GM19372 (cell line): ENCODE measurements around the gene FBXW11.

Experiments used
- ATAC-seq: cut with Tn5 transposase; IDR thresholded peaks from one replicate; pipeline ENCODE4 v1.9.1; 2021; ENCODE audit warnings: mild to moderate bottlenecking, low read depth, moderate library complexity; ENCODE audit not compliant: unreplicated experiment

The FBXW11 gene

DNA sequence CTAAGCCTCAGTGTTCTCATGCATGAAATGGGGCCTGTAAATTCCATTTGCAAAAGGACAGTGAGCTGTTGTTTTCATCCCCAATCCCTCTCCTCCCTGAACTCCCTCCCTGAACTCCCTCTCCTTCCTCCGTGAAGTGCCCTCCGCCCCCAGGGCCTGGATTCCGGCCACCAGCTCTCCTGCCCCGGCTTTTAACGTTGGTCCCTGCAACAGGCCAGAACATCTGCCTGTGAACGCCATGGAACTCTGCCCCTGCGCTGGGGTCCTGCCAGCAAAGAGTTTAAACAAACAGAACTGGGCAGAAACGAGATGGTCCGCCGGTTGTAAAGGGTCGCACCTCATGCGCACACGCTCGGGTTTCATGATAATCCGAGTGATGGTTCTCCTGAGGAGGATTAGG is 158.4 kb downstream of the FBXW11 start:
- no peak for ATAC-seq

DNA sequence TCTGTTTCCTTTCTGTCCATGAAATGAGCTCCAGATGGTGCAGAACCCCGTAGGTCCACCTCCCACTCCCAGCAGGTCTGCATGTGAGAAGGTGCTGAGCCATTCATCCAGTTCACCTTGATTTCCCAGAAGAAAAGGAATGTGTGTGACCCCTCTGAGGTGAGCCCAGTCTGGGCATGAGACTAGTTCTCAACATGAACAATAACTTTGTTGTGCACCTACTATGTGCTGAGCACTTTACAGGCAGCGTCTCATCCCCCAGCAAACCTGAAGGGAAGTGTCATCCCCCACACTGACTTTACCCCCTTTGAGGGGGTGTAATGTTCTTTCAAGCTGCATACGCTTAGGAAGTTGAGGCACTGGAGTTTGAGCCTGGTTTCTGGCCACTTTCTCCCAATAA is 159.4 kb downstream of the FBXW11 start:
- ATAC-seq, result no peak

DNA sequence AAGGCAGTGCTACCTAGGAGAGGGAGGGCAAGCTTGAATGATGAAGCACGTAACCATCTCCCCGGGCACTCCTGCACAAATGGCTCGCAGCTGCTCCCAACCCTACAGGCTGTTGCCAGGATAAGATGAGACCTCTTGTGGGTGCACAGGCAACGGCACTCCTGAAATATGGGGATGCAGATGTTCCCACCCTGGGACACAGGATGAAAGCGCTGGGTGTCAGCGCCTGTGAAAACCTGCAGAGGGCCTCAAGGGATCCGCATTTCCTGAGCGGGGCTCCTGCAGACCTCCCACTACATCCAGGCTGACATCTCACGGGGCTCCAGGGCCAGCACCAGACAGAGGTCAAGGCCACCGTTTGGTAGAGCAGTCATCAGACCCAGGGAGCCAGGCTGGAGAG is 160.1 kb downstream of the FBXW11 start:
- ATAC-seq, result no peak

GRCh38 chr5:171845857-171846256 is 160.6 kb downstream of the FBXW11 start:
- ATAC-seq, result no peak

DNA sequence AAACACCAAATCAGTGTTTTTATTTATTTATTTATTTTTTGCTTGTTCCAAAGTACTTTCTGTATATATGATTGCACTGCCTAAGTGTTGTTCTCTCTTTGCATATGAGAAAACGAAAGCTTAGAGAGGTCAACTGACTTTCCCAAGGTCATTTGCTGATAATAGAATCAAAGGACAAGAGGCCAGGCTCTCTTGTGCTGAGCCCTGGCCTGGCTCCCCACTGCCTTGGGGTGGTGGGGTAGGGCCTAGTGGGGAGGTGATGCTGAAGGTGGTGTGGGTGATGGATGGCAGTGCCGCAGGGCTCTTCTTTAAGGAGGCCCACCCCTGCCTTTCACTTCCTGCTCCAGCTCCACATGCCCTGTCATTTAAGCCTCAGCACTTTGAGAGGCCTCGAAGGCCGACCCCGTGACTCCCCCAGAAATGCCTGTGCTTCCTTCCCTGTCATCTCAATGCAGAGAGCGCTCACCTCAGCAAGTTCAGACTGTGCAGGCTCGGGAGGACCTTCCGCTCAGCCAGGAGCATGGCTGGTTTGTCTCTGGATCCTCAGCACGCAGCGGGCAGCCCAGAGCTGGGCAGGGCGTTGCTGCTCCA is 161.3 kb downstream of the FBXW11 start:
- no peak for ATAC-seq

DNA sequence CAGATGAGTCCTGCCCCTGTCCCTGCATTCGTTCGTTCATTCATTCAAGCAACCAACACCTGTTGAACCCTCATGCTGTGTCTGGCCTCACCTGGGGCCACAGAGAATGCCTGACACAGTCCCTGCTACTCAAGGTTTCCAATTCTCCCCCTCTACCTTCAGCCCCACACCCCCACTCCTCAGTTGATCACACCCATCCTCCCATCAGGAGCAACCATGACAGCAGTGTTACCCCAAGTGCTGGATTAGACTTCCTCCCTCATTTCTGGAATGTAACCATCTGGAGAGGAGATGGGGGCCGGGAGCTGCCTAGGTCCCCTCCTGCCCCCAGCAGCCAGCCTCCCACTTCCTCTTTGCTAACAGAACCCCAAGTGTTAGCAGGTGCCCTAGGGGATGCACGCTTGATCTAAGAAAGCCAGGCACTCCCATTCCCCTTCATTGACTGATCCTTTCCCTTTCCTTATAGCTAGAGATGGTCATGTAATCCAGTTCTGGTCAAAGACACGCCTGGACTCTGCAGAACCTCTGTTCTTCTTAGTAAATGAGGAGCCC is 163.6 kb downstream of the FBXW11 start:
- no peak for ATAC-seq

DNA sequence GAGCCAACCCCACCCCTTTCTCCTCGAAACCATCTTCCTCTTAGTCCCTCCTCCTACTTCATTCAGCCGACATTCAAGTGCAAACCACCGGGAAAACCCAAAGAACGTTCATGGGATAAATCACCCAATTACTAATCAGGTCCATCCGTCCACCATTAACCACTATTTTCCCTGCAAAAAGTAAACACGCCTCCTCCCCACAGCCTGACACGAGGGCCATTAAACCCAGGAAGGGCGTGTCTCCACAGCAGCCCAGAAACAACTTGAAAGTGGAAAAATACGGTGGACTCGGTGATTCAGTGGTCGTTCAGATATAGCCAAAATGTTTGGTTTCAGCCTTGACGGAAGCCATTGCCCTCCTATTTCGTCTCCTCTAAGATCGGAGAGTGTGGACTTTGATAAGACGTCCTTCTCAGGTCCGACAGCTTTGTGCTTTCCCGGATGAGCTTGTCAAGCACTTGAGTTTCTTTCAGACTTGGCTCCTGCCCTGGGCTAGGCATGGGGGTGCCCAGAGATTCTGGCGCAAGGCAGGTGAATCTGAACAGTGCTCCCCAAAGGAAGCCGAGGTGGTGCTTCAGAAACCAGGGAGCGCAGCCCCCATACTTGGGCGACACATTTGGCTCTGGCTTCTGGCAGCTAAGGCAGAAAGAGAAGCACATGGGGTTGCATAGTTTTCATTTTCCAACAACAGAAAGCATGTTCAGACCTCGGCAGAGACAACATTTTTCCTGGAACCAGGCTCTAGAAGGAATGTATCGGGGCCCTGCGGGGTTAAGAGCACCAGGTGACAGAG is 164.3 kb downstream of the FBXW11 start:
- ATAC-seq, result no peak

DNA sequence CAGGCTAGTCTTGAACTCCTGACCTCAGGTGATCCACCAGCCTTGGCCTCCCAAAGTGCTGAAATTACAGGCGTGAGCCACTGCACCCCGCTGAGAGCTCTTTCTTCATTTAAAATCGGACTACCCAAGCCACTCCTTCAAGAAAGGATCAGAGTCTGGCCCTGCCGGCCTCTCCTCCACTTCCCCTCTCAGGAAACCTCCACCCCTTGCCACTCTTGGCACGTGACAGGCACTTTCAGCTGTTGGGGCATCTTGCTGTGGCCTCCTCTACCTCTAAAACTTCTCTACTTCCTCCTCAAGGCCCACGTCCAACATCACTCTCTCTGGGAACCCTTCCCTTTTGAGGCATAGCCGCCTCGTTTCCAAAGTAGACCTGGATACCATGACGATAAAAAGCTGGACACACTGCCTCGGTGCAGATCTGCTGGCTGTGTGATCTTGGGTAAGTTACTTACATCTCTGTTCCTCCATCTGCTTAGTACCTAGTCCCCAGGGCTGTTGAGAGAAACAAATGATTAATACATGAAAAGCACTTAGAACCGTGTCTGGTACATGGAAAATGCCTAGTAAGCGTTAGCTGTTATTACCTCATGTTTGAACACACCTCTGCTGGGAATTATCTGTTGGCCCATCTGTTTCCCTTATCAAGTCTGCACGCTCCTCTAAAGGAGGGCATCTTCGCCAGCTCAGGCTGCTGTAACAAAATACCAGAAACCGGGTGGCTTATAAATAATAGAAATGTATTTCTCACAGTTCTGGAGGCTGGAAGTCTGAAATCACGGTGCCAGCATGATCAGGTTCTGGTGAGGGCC is 165.5 kb downstream of the FBXW11 start:
- no peak for ATAC-seq

- no peak for ATAC-seq
Observed at GRCh38 chr5:171840066-171840465, 166.4 kb downstream of the FBXW11 start.

DNA sequence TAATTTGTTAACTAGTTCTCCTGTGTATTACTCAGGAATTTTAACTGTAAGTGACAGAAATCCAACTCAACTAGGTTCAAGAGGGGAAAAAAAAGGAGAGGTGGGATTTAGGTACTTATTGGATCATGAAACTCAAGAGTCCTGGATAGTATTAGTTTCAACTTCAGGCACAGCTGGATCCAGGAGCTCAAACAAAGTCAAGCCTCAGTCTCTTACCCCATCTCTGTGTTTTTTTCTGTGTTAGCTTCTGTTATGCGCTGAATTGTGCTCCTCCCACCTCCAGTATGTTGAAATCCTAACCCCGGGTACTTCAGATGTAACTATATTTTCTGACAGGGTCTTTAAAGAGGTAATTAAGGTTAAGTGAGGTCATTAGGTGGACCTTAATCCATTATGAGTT is 167.3 kb downstream of the FBXW11 start:
- no peak for ATAC-seq

GRCh38 chr5:171838066-171838465 is 168.4 kb downstream of the FBXW11 start:
- ATAC-seq, result no peak

DNA sequence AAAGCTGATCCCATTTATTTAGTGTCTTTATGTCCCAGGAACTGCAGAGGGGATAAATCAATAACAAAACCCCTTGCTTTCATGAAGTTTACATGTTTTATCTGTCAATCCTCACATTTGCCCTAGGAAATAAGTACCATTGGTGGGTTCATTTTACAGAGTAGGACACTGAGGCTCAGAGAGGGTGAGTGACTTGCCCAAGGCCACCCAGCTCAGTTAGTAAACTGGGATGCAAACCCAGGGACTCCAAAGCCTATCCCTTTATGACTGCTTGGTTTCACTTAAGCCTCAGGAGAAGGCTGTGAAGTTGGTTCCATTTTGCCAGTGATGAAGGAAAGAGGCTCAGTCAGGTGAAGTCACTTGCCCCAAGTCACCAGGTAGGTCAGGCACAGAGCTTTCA is 168.9 kb downstream of the FBXW11 start:
- no peak for ATAC-seq

DNA sequence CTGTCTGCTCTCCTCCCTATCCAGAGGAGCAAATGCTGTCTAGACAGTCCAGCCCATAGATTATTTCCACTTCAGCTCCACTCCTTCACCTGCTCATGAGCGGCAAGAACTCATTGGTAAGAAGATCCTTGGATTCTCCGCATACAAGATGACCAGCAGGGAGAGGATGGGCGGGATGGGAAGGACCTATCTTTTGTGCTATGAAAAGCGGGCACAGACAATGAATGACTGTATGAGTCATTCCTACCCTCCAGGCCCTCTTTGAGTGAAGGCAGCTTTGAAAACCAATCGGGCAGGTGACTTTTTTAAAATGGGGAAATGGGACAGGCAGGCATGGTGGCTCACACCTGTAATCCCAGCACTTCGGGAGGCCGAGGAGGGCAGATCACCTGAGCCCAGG is 171.4 kb downstream of the FBXW11 start:
- ATAC-seq, result no peak

- ATAC-seq, result no peak
Observed at GRCh38 chr5:171834461-171834860, 172.0 kb downstream of the FBXW11 start.

- ATAC-seq, result no peak
Observed at GRCh38 chr5:171832775-171833174, 173.7 kb downstream of the FBXW11 start.

- ATAC-seq, result no peak
Observed at GRCh38 chr5:171830686-171831085, 175.8 kb downstream of the FBXW11 start.

DNA sequence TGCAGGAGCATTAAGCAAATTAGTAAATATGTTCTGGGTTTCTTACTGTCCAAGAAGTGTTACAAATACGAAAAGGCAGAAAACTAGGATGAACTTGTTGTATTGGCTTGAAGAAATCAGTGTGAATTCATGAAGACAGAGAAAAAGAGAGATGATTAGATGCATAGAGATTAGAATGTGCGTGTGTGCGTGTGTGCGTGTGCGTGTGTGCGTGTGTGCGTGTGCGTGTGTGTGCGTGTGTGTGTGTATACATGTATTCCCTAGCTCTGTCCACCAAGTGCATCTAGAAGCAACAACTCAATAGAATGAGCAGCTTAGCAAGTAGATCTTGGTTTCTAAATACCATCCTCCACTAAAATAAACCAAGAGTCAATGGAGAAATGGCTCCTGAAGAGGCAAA is 179.3 kb downstream of the FBXW11 start:
- no peak for ATAC-seq

GRCh38 chr5:171826132-171826531 is 180.3 kb downstream of the FBXW11 start:
- ATAC-seq, result no peak

GRCh38 chr5:171825051-171825450 is 181.4 kb downstream of the FBXW11 start:
- no peak for ATAC-seq

GRCh38 chr5:171823269-171823668 is 183.2 kb downstream of the FBXW11 start:
- ATAC-seq, result no peak

GRCh38 chr5:171821286-171821685 is 185.2 kb downstream of the FBXW11 start:
- no peak for ATAC-seq
